Measurements from ENCODE around the gene ATXN7L1.

Gene ATXN7L1

DNA sequence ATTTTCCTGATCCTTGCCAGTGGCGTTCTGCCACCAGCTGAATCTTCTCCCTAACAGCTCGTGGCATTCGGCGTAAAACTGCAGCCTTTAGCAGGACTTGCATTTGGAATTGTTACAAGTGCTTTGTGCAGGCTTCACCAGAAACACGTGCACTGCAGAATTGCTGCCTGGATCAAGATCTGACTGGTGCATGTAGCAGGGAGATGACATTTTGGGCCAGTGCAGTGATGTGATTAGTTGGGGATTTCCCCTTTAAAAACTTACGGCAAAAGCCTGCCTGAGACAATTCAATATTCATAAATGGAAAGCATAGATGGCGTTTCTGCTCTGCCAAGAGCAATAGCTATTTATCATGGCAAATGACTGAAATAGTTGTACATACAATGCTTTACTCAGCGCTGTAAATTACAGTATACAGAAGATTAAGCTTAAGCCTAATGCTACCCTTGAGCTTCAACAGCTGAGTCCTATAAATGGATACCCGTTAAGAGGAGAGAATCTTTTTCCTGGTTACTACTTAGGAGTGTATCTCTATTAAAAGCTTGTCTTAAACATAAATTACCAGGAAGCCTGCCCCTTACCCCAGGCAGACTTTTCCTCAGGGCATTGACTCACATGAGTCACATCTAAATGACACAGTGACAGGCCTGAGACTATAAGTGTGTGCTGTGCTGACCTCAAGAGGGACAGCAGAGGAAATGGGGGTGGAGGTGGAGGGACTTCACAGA lies 106.3 kb downstream of the ATXN7L1 start:
- no peak for FAIRE-seq

DNA sequence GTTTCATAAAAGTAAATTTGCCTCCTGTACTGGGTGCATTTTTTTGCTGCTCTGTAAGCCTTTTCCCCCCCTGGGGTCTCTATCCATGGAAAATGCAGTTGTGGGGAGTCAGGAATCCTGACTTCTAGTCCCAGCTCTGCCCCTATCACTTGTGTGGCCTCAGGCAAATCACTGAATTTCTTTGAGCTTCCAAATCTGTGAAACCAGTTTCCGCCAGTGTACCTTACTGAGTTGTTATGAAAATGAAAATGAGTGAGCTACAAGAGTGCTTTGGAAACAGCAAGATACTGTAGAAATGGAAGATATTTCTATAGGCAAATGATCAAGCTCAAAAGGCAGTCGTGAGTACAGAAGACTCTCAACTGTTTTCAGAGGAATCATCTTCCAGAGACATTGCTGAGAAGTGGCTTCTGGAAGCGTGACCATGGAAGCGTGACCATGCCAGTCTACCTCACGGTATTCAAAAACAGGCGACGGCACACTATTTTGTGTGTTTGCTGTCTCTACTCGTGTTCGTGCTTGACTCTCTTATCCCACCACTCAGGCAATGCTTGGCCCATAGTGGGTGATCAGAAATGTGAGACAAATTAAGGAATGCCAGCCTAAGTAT lies 107.4 kb downstream of the ATXN7L1 start:
- FAIRE-seq: no peak

DNA sequence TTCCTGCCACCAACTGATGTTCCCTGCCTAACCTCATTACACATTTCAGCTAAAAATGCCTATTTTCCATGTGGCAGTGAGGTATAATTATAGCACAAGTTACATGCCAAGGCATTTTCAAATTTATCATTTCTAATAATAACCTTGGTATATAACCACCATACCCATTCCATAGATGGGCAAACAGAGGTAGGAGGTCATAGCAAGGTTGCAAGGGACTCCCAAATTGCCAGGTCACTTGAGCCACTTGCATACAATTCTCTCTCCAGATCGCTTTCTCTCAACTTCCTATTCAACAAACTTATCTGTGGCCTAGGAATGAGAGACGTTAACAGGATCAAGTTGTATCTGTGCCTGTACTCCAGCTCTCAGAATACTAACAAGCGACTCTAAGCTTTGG lies 108.3 kb downstream of the ATXN7L1 start:
- FAIRE-seq: no peak

DNA sequence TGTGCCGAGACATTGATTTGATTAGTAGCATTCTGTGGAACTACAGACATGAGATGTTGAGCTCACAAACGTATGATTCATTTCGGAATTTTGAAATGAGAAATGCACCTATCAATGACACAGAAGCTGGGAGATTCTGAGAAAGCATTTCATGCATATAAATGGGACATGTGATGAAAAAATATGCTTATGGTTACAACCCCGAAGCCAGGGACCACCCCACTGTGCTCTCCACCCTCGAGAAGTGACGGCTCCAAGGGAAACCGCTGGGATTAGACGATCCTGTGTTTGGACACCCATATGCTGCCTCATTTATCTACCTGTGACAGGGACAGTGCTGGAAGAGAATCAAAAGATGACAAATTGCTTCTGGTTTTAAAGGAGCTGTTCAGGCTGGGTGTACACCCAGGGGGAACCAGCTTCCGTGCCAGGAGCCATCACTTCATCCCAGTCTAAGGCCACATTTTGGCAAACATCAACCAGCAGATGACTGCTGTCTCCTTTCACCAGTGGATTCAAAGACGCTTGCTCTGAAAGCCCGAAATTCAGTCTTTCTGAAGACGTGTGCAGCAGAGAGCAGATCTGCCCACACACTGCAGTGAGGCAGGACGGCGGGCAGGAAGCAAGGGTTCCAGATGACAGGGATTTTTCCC lies 109.9 kb downstream of the ATXN7L1 start:
- FAIRE-seq: no peak

DNA sequence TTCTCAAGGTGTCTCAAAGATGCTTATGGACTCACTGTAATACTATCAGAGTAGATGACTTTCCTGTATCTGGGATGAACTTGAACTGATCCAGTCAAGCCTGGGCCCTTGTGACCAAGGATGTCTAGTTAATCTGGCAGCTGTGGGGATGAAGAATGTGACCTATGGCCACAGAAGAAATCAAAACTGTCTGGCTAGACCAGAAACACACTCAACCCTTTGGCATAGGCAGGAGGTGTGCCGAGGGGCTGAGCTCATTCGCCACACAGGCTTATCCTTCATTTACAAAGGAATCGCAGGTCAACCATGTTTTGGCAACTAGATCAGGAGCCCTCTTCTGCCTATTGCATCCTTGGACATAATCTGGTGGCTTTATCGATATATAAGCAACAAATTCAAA lies 110.6 kb downstream of the ATXN7L1 start:
- FAIRE-seq: no peak

DNA sequence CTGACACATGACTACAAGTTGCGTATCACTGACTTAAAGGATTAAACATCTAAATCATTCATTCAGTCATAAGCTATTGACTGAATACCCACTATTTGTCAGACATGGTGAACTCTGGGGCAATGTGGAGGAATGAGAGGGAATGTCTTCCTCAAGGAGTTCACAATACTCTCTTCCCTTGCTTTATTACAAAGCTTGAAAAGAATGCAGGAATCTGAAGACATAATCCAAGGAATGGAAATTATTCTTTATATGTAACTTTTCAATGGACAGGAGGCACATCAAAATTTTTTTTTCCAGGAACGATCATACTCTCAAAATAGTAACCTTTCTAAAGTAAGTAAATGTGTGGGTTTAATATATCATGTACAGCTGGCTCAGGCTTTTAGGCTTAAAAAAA lies 111.9 kb downstream of the ATXN7L1 start:
- no peak for FAIRE-seq

DNA sequence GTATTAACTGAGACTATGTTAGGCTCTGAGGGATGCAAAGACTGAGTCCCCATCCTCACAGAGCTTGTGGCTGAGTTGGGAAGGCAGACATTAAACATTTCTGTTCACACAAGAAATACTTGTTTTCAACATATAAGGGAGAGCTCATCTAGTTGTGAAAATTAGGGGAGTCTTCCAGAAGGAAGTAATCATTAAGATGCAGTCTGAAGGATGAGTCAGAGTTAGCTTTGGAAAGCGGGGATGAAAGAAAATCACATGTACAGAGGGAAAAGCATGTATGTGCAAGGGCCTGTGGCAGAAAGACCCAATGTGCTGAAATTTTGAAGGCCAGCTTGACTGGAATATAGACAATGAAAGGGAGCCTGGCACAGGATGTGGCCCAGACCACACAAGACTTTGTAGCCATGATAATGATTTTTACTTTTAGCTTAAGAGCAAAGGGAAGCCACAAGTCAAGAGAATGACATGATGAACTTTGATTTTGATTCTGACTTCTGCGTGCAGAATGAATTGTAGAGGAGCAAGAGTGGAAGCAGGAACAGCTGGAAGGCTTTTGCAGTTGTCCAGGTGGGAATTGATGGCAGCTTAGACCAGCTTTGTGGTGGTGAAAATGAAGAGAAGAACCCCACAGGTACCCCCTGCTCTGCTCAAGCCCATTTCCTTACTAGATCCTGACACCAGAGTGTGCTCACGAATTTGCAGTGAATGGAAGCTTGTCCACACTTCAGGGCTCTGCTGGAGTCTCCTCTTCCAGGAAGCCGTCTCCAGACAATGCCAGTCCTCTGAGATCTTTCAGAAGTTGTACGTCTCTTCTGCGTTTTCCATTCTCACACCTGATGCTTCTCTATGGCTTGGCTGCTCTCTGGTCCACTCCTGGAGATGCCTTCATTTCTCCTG lies 115.6 kb downstream of the ATXN7L1 start:
- no peak for FAIRE-seq

DNA sequence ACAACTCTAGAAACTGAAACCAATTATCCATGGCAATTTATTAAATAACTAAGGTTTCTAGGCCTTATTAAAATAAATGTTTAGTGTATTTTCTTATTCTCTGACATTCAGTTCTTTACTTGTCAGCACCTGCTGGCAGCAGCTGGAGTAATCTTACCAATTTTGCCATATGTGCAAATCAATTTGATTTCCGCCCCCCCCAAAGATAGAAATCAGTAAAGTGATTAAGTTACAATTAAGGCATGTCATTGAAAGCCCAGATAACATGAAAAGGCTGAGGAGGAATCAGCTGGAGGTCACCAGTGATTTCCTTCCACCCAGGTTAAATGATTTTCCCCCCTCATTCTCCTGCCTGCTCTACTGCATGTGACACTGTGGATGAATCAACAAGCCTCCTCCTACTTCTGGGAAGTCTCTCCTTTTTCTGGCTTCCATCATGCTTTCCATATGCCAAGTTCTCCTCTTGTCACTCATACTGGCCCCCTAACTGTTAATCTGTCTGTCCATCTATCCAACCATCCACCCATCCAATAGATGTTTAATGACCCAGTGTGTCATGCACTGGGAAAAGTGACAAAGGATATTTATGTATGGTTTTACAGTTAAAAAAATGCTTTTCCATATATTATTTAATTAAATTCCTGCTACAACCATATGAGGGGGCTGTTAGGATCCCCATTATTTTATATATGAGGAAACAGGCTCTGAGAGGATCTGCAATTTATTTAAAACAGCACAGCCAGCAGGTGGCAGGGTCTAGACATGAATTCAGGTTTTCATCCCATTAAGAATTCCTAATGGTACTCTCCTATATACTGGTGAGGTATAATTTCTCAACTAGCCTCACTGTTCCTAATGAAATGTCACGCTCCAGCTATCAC lies 116.5 kb downstream of the ATXN7L1 start:
- FAIRE-seq: peak; percentile 94

DNA sequence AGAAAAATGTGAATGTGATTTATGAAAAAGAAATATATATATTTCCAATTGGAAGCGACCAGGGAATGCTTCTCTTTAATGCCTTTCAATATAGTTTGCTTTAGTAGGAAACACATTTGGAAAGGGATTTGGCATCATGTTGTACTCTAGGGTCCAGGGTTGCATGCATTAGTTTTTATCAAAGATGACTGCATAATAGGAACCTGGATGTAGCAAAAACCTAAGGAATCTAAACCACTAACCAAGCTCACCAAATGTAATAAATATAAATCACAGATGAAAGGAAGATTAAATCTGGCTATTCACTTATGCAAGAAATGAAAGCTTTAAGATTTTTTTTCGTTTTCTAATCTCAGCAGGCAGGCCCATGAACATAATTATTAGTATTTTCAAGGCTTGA lies 120.0 kb downstream of the ATXN7L1 start:
- FAIRE-seq: no peak

DNA sequence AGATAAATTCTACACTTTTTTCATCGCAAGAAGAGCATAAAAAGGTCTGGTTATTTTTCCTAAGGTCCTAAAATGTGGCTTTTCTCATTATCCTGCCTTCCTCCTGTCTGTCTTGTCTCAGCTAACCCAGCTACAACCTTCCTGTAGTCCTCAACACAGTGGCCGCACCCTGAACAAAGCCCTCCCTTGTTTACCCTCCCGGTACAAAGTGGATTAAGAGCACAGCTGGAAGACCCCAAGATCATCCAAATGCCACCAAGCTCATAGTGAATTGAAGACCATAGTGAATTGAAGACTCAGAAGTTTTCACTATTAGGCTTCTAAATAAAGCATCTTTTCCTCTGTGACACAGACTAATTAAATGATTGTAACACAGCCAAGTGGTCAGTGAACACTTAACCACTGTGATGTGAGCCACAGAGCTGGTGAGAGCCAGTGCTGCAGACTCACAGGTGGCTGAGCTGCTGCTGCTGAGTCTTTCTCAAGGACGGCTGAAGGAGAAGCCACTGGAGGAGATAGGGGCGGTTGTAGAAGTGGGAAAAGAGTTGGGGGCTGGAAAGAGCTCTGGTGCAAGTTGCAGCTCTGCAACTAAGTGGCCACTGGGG lies 123.6 kb downstream of the ATXN7L1 start:
- no peak for FAIRE-seq

DNA sequence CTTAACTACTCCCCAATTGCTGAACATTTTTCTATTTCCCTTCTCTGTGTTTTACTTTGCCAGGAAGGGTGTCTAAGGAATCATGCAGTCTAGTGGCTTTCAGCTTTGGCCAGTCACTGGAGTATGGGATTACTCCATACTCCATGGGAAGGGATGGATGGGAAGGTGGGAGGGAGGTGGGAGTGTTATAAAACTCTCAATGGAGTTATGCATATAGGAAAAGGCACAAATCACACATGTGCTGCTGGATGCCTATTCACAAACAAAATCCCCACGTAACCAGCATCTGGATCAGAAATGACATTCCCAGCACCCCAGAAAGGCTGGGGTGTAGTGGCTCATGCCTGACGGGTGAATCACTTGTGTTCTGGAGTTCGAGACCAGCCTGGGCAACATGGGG lies 125.3 kb downstream of the ATXN7L1 start:
- no peak for FAIRE-seq

DNA sequence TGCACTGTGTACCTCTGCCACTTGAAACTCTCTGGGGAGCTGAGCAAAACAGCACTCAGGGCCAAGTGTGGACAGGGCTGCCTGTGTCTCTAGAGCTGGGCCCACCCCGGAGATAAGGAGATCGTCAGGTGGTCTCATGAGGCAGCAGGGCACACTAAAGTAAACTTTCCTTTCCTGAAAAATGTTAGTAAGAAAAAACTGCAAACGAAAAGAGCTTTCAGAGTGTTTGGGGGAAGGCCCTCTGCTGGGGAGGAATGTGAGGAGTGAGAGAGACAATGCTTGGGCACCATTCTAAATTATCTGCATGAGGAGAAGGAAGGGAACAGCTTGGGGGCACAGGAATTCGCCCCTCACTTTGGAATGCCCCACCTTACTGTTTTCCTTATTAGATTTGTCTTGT lies 127.7 kb downstream of the ATXN7L1 start:
- FAIRE-seq: no peak

DNA sequence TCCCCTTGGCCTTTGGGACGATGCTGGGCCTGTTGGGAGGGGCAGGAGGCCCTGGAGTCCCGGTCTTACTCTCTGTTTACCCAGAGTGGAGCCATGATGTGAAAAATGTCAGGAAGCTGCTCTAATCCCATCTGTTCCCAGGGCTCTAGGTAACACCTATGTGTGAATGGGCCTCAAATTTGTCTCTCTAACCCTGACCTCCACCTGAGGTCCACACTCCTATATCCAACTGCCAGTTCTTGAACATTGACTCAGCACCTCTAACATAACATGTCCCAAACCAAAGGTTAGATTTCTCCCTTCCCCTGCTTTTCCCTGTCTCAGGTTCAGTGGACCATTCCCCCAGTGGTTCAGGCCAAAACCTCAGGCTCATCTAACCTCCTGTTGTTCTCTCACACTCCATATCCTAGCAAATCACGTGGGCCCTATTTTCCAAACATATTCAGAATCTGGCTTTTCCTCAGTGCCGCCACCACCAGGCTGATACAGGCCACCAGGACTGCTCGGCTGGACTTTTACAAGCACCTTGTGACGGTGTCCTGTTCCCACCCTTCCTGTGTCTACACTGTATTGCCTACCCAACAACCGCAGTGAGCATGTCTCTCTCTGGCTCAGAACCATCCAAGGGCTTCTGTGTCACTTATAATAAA lies 130.6 kb downstream of the ATXN7L1 start:
- no peak for FAIRE-seq

DNA sequence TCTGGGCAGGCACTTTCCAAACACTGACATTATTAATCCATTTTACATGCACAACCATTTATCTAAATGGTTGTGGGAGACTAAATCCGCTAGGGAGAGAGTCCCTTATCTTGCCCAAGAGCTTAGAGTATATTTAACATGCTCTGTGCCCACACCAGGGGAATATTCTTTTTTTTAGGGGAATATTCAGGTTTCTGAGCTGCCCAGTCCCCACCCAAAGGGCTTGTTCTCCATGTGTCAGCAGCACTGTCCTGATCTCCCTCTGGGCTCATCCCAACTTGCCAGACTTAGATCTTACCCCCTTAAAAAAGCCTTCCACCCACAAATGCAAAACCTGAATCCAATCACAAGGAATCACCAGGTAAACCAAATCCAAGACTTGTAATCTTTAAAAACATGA lies 132.1 kb downstream of the ATXN7L1 start:
- FAIRE-seq: no peak

DNA sequence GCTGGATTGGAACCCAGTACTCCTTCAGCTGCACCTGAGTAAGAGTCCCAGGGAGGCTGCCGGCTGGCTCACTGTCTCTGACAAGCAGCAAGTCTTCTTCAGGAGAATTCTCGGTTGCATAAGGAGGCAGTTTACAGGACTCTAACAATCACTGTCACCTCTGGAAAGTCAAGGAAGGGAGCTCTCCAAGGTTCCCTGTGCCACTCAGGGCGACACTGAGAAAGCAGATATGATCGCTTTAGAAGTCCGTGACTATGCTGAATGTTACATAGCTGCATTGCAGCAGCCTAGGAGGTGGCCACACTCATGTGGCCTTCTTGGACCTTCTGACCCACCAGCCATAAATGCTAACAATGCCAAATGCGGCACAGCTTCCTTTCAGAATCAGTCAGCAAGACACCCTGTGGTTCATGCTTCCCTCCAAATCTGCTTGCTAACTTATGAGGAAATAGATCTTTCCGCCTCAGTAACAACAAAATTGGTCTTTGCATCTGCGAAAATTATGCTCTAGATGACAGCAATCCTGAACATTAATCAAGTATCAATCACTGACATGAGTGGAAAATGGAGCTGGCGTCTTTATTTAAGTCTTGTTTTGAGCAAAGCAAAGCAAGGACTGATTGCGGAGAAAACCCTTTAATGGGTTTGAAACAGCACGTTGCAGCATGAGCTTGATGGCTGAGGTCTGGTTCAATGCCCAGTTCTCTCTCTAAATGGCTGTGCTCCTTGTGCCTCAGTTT lies 132.9 kb downstream of the ATXN7L1 start:
- FAIRE-seq: no peak

DNA sequence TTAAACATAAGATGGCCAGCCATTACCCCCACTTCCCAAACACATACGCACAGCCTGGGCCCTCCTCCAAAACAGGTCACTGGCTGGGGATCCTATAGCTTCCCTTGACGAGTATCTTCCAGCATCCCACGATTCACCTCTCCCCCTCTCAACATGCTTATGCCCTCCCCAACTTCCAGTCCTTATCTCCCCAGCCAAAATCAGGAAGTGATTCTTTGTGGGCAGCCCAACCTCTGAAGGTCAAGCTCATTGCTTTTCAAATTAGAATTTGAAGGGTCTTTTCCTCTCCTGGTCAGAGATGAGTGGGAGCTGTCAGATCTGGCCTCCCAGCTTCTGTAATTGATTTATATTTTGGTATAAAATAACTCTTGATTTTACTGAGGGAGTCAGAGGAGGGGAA lies 133.6 kb downstream of the ATXN7L1 start:
- no peak for FAIRE-seq

DNA sequence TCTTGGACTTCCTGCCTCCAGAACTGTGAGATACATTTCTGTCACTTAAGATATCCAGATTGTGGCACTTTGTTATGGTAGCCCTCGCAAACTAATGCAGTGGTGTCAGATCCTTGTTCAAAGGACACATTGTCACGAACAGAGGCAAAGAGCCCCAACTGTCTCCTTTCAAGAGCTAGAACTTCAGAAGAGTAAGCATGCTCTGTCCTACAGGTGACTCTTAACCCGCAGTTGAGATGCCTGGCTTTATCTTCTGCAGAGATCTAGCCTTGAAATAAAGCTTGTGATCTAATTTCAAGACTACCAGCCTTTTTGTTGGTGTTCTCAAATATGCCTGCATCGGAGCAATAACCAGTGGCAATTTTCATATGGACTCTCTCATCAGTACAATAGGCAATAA lies 134.4 kb downstream of the ATXN7L1 start:
- no peak for FAIRE-seq

DNA sequence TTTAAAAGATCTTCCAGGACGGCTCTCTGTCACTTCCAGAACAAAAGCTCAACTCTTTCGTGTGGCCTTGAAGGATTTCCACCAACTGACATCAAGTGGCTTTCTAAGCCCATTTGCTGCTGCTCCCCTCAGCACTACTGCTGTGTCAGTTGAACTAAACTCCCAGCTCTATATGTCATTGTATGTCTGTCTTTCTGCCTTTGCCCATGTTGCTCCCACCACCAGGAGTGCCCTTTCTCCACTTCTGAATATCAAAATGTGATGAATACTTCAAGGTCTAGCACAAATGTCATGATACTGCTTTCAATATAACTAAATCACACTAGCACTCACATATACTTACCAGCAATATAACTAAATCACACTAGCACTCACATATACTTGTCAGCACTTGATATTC lies 138.3 kb downstream of the ATXN7L1 start:
- no peak for FAIRE-seq

DNA sequence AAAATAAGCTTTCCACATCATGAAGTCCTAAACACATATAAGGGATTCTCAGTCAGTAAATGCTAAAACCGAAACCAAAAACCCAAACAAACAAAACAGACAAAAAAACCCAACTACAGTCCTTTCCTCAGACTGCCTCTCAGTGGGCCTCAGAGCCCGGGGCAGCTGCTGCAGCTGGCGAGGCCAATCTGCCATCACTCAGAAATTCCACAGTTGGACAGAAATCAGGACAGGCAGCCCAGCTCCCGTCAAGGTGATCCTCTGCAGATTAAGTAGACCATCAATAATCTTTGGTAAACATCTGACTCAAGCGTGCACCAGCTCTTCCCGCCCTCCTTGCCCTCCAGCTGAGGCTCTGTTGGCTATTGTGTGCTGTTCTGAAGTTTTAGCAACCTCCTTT lies 142.2 kb downstream of the ATXN7L1 start:
- FAIRE-seq: no peak

DNA sequence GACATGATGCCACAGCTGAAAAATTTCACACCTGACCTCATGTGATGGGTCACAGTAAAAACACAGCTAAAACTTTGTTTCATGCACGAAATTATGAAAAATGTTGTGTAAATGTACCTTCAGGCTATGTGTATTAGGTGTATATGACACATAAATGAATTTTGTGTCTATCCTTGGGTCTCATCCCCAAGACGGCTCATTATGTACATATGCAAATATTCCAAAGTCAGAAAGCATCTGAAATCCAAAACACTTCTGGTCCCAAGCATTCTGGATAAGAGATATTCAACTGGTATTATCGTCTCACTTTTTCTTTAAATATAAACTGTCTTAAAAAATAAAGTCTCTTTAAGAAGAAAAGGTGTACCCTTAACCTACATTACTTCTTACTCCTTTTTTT lies 145.4 kb downstream of the ATXN7L1 start:
- no peak for FAIRE-seq

DNA sequence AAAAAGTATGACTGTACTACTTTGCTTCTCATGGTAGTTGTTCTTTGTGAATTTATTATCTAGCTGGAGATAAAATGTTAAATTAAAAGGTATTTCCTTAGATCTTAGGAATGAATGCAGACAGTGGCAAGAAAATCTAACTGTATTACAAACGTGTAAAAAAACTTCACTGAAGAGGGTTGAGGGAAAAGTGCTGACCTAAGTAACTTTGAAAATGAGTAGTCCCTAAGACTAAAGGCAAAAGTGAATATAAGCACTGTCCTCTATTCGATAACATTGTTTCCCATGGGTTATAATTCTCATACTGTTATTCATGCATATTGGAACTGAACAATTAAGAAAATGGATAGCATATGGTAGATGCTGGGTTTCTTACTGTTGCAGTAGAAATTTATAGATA lies 148.4 kb downstream of the ATXN7L1 start:
- FAIRE-seq: no peak

Measured in A204.1 (cell line).